Mesendoderm (in vitro differentiated cells): Measurements from ENCODE around the gene KCNAB2.

Experiments used
- DNase-seq: peaks from one replicate; pipeline ENCODE4 v3.0.0; 2013
- H2AK5ac ChIP-seq: 2 replicates; pipeline ENCODE4 v1.6.1; 2013; ENCODE audit warnings: low read length, inconsistent platforms
- H2BK120ac ChIP-seq: 2 replicates; pipeline ENCODE4 v1.6.1; 2013; ENCODE audit warnings: low read depth, mild to moderate bottlenecking, low read length, moderate library complexity, mixed read lengths
- H2BK15ac ChIP-seq: replicated peaks from 2 replicates; pipeline ENCODE4 v1.6.1; 2013; ENCODE audit warnings: low read depth, mild to moderate bottlenecking, moderate library complexity
- H2BK5ac ChIP-seq: 2 replicates; pipeline ENCODE4 v1.6.1; 2013; ENCODE audit warnings: low read length, inconsistent platforms
- H3K18ac ChIP-seq: 2 replicates; pipeline ENCODE4 v1.6.1; 2013; ENCODE audit warnings: mild to moderate bottlenecking, low read length, mixed read lengths
- H3K23ac ChIP-seq: one replicate; pipeline ENCODE4 v1.6.1; 2013; ENCODE audit warnings: low read length
- H3K27ac ChIP-seq: 2 replicates; pipeline ENCODE4 v1.5.1; 2013; ENCODE audit warnings: low read depth, mild to moderate bottlenecking, inconsistent platforms, low read length, moderate library complexity
- H3K27me3 ChIP-seq: 2 replicates; pipeline ENCODE4 v1.6.1; 2013; ENCODE audit warnings: low read length, control low read depth, mild to moderate bottlenecking, inconsistent platforms; ENCODE audit not compliant: insufficient read depth, poor library complexity
- H3K36me3 ChIP-seq: 2 replicates; pipeline ENCODE4 v1.6.1; 2013; ENCODE audit warnings: low read length, inconsistent platforms; ENCODE audit not compliant: control insufficient read depth, insufficient read depth
- H3K4ac ChIP-seq: one replicate; pipeline ENCODE4 v1.6.1; 2013; ENCODE audit warnings: low read depth, mild to moderate bottlenecking, low read length, moderate library complexity
- H3K4me1 ChIP-seq: 2 replicates; pipeline ENCODE4 v1.6.1; 2013; ENCODE audit warnings: low read depth, low read length, inconsistent platforms; ENCODE audit not compliant: control insufficient read depth
- H3K4me2 ChIP-seq: 2 replicates; pipeline ENCODE4 v1.6.1; 2013; ENCODE audit warnings: low read length
- H3K4me3 ChIP-seq: 2 replicates; pipeline ENCODE4 v1.5.1; 2013; ENCODE audit warnings: mild to moderate bottlenecking, low read length
- H3K56ac ChIP-seq: one replicate; pipeline ENCODE4 v1.6.1; 2013; ENCODE audit warnings: low read length
- H3K79me1 ChIP-seq: 2 replicates; pipeline ENCODE4 v1.6.1; 2013; ENCODE audit warnings: low read length, inconsistent platforms
- H3K79me2 ChIP-seq: 2 replicates; pipeline ENCODE4 v1.6.1; 2013; ENCODE audit warnings: mild to moderate bottlenecking, low read length; ENCODE audit not compliant: control insufficient read depth, insufficient read depth
- H3K9ac ChIP-seq: 2 replicates; pipeline ENCODE4 v1.6.1; 2013; ENCODE audit warnings: low read length, inconsistent platforms
- H4K5ac ChIP-seq: one replicate; pipeline ENCODE4 v1.6.1; 2013; ENCODE audit warnings: low read length
- H4K8ac ChIP-seq: one replicate; pipeline ENCODE4 v1.6.1; 2013; ENCODE audit warnings: low read depth, mild to moderate bottlenecking, control low read depth, low read length, moderate library complexity
- WGBS: extraction: QIAGEN DNeasy Blood & Tissue Kit; methylation state at CpG from one replicate; pipeline ENCODE4 v1.1.7; 2013; ENCODE audit warnings: low lambda C conversion rate, missing lambda C conversion rate; ENCODE audit not compliant: insufficient coverage; ENCODE audit errors: extremely low coverage; 5-methylcytosine and 5-hydroxymethylcytosine counted together

KCNAB2 gene

GRCh38 chr1:6129313-6129712 is 83.6 kb downstream of the KCNAB2 start:
- Histone ChIP-seq H3K4ac (no peak overlapping the region), H3K23ac (no peak overlapping the region), H3K4me3 (no peak overlapping the region), H3K4me1 (peaks cover 2% of the 10 kb centered on the region), H4K5ac (no peak overlapping the region), H3K18ac (no peak overlapping the region), H2BK15ac (no peak overlapping the region), H3K4me2 (no peak overlapping the region), H2BK120ac (no peak overlapping the region), H3K9ac (no peak overlapping the region), H2AK5ac (no peak overlapping the region), H2BK5ac (no peak overlapping the region), H3K79me1 (no peaks in the 10 kb centered on the region), H3K36me3 (no peaks in the 10 kb centered on the region), H3K56ac (no peak overlapping the region), H3K79me2 (no peaks in the 10 kb centered on the region), H4K8ac (no peak overlapping the region), H3K27me3 (no peaks in the 10 kb centered on the region), H3K27ac (no peak overlapping the region)
- WGBS: no CpG with 5 or more reads among the region's 9 CpGs
- DNase-seq: no peak

- H3K27me3 ChIP-seq: no peaks in the 10 kb centered on the region
- H3K79me2 ChIP-seq: no peaks in the 10 kb centered on the region
- H3K36me3 ChIP-seq: no peaks in the 10 kb centered on the region
- no peak overlapping the region for H3K4ac ChIP-seq
- no peak overlapping the region for H2BK120ac ChIP-seq
- peaks cover 2% of the 10 kb centered on the region for H3K4me1 ChIP-seq
- H3K4me3 ChIP-seq: no peak overlapping the region
- H4K5ac ChIP-seq: no peak overlapping the region
- DNase-seq: no peak
- no peak overlapping the region for H2AK5ac ChIP-seq
- no peak overlapping the region for H4K8ac ChIP-seq
- H3K4me2 ChIP-seq: no peak overlapping the region
- H3K79me1 ChIP-seq: no peaks in the 10 kb centered on the region
- no peak overlapping the region for H3K23ac ChIP-seq
- no peak overlapping the region for H2BK5ac ChIP-seq
- H3K9ac ChIP-seq: no peak overlapping the region
- no CpG with 5 or more reads among the region's 11 CpGs for WGBS
- no peak overlapping the region for H2BK15ac ChIP-seq
- H3K56ac ChIP-seq: no peak overlapping the region
- H3K27ac ChIP-seq: no peak overlapping the region
- no peak overlapping the region for H3K18ac ChIP-seq
Measured at GRCh38 chr1:6130036-6130435, 84.3 kb downstream of the KCNAB2 start.

GRCh38 chr1:6130596-6130995 is 84.9 kb downstream of the KCNAB2 start:
- no peak for DNase-seq
- H2BK120ac ChIP-seq: no peak overlapping the region

GRCh38 chr1:6131561-6131960 is 85.9 kb downstream of the KCNAB2 start:
- Histone ChIP-seq H3K4me2 (no peak overlapping the region), H3K27ac (no peak overlapping the region), H3K79me2 (no peaks in the 10 kb centered on the region), H3K56ac (no peak overlapping the region), H2BK15ac (no peak overlapping the region), H3K79me1 (no peaks in the 10 kb centered on the region), H3K18ac (no peak overlapping the region), H3K4me1 (peaks cover 2% of the 10 kb centered on the region), H3K4ac (no peak overlapping the region), H3K27me3 (no peaks in the 10 kb centered on the region), H4K8ac (no peak overlapping the region), H4K5ac (no peak overlapping the region), H3K23ac (no peak overlapping the region), H2BK120ac (no peak overlapping the region), H3K4me3 (no peak overlapping the region), H2BK5ac (no peak overlapping the region), H2AK5ac (no peak overlapping the region), H3K36me3 (no peaks in the 10 kb centered on the region), H3K9ac (no peak overlapping the region)
- no peak for DNase-seq
- WGBS: no CpG with 5 or more reads among the region's 9 CpGs

More at GRCh38 chr1:6130596-6130995, 84.9 kb downstream of the KCNAB2 start:
- no peaks in the 10 kb centered on the region for H3K79me2 ChIP-seq
- H2BK15ac ChIP-seq: no peak overlapping the region
- H3K4me3 ChIP-seq: no peak overlapping the region
- WGBS: no CpG with 5 or more reads among the region's 7 CpGs
- H3K4me1 ChIP-seq: peaks cover 2% of the 10 kb centered on the region
- no peak overlapping the region for H2BK5ac ChIP-seq
- H3K4ac ChIP-seq: no peak overlapping the region
- no peaks in the 10 kb centered on the region for H3K36me3 ChIP-seq
- no peak overlapping the region for H4K5ac ChIP-seq
- no peak overlapping the region for H3K4me2 ChIP-seq
- H4K8ac ChIP-seq: no peak overlapping the region
- no peak overlapping the region for H3K9ac ChIP-seq
- no peak overlapping the region for H2AK5ac ChIP-seq
- H3K79me1 ChIP-seq: no peaks in the 10 kb centered on the region
- H3K18ac ChIP-seq: no peak overlapping the region
- no peak overlapping the region for H3K27ac ChIP-seq
- H3K23ac ChIP-seq: no peak overlapping the region
- H3K56ac ChIP-seq: no peak overlapping the region
- no peaks in the 10 kb centered on the region for H3K27me3 ChIP-seq

- Histone ChIP-seq H2BK5ac (no peak overlapping the region), H3K36me3 (no peaks in the 10 kb centered on the region), H2BK120ac (no peak overlapping the region), H3K4me3 (no peak overlapping the region), H3K4me1 (no peaks in the 10 kb centered on the region), H2AK5ac (no peak overlapping the region), H2BK15ac (no peak overlapping the region), H3K27ac (no peak overlapping the region), H3K23ac (no peak overlapping the region), H3K56ac (no peak overlapping the region), H3K27me3 (no peaks in the 10 kb centered on the region), H3K79me1 (no peaks in the 10 kb centered on the region), H4K8ac (no peak overlapping the region), H3K79me2 (no peaks in the 10 kb centered on the region), H3K9ac (no peak overlapping the region), H3K4me2 (no peak overlapping the region), H3K4ac (no peak overlapping the region), H4K5ac (no peak overlapping the region), H3K18ac (no peak overlapping the region)
- no CpG with 5 or more reads among the region's 15 CpGs for WGBS
- DNase-seq: no peak
Measured at GRCh38 chr1:6133146-6133895, 87.6 kb downstream of the KCNAB2 start.

GRCh38 chr1:6134206-6134605 is 88.5 kb downstream of the KCNAB2 start:
- no peaks in the 10 kb centered on the region for H3K4me1 ChIP-seq
- no peak overlapping the region for H3K18ac ChIP-seq
- no CpG with 5 or more reads among the region's 11 CpGs for WGBS
- H3K79me2 ChIP-seq: no peaks in the 10 kb centered on the region
- no peaks in the 10 kb centered on the region for H3K79me1 ChIP-seq
- no peak overlapping the region for H2BK15ac ChIP-seq
- no peak overlapping the region for H3K4ac ChIP-seq
- H2BK120ac ChIP-seq: no peak overlapping the region
- H3K56ac ChIP-seq: no peak overlapping the region
- H4K8ac ChIP-seq: no peak overlapping the region
- H3K4me3 ChIP-seq: no peak overlapping the region
- DNase-seq: no peak
- no peak overlapping the region for H2AK5ac ChIP-seq
- no peak overlapping the region for H4K5ac ChIP-seq
- H3K27me3 ChIP-seq: no peaks in the 10 kb centered on the region
- H2BK5ac ChIP-seq: no peak overlapping the region
- no peak overlapping the region for H3K23ac ChIP-seq
- H3K9ac ChIP-seq: no peak overlapping the region
- H3K4me2 ChIP-seq: no peak overlapping the region
- no peak overlapping the region for H3K27ac ChIP-seq
- no peaks in the 10 kb centered on the region for H3K36me3 ChIP-seq
